ENCODE data around the gene TRIM24.

GRCh38 chr7:138563808-138564207 lies 103.7 kb downstream of the TRIM24 start:
- TF ChIP-seq EZH2 (optimal IDR thresholded peaks at IDR 0.05; ENCODE audit: low read depth, low read length) (no peak), EZH2phosphoT487 (IDR thresholded peaks at IDR 0.05; ENCODE audit: low read length) (no peak)
- TF ChIP-seq, protein P1, sequence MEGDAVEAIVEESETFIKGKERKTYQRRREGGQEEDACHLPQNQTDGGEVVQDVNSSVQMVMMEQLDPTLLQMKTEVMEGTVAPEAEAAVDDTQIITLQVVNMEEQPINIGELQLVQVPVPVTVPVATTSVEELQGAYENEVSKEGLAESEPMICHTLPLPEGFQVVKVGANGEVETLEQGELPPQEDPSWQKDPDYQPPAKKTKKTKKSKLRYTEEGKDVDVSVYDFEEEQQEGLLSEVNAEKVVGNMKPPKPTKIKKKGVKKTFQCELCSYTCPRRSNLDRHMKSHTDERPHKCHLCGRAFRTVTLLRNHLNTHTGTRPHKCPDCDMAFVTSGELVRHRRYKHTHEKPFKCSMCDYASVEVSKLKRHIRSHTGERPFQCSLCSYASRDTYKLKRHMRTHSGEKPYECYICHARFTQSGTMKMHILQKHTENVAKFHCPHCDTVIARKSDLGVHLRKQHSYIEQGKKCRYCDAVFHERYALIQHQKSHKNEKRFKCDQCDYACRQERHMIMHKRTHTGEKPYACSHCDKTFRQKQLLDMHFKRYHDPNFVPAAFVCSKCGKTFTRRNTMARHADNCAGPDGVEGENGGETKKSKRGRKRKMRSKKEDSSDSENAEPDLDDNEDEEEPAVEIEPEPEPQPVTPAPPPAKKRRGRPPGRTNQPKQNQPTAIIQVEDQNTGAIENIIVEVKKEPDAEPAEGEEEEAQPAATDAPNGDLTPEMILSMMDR (IDR thresholded peaks at IDR 0.05; ENCODE audit: low read length) = no peak

All from MM.1S (cell line).